GM12872 (cell line): ENCODE measurements around the gene AKR1C3.

Source experiments
- TF ChIP-seq, protein P1 (sequence below): IDR thresholded peaks from 3 replicates; pipeline ENCODE4 v1.5.1; 2011; ENCODE audit warnings: low read depth, mild to moderate bottlenecking, low read length, moderate library complexity; ENCODE audit not compliant: insufficient read depth

The AKR1C3 gene

GRCh38 chr10:5081091-5081490, 13.1 kb upstream of the AKR1C3 start:
- TF ChIP-seq, protein P1, sequence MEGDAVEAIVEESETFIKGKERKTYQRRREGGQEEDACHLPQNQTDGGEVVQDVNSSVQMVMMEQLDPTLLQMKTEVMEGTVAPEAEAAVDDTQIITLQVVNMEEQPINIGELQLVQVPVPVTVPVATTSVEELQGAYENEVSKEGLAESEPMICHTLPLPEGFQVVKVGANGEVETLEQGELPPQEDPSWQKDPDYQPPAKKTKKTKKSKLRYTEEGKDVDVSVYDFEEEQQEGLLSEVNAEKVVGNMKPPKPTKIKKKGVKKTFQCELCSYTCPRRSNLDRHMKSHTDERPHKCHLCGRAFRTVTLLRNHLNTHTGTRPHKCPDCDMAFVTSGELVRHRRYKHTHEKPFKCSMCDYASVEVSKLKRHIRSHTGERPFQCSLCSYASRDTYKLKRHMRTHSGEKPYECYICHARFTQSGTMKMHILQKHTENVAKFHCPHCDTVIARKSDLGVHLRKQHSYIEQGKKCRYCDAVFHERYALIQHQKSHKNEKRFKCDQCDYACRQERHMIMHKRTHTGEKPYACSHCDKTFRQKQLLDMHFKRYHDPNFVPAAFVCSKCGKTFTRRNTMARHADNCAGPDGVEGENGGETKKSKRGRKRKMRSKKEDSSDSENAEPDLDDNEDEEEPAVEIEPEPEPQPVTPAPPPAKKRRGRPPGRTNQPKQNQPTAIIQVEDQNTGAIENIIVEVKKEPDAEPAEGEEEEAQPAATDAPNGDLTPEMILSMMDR: no peak

GRCh38 chr10:5088703-5089261, 5.4 kb upstream of the AKR1C3 start:
- TF ChIP-seq, protein P1: no peak

DNA sequence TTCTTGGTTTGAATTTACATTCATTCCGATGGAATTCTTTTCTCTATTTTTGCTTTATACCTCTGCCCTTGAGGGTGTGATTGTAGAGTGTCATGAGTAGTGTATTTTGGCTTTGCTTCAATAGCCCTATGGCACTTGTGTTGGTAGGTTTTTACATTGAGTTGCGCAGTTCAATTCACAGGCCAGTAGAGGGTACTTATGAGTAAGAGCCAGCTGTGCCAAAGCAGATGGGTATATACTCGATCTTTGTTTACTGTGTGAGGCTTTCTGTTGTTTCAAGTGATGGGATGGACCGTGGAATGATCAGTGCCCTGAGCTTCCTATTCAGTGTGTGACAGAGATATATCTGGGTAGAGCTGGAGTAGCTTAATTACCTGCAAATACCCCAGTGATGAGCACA, 4.3 kb upstream of the AKR1C3 start:
- TF ChIP-seq, protein P1: peak; percentile 54

DNA sequence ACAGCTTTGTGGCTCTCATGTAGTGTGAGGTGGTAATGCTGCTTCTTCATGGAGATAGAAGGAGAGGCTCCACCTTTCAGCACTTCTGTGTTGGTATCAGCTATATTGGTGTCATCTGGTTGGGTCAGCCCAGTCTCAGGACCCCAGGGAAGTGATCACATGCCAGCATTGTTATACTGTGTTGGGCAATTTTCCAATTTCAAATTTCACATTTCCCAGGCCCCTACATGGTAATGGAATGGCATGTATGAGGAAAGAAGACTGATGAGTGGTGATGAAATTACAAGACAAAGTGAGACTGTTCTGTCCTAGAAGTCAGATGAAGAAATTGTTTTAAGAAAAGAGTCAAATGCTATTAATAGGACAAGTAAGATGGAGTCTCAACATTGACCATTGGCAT, 3.7 kb upstream of the AKR1C3 start:
- TF ChIP-seq, protein P1: no peak

DNA sequence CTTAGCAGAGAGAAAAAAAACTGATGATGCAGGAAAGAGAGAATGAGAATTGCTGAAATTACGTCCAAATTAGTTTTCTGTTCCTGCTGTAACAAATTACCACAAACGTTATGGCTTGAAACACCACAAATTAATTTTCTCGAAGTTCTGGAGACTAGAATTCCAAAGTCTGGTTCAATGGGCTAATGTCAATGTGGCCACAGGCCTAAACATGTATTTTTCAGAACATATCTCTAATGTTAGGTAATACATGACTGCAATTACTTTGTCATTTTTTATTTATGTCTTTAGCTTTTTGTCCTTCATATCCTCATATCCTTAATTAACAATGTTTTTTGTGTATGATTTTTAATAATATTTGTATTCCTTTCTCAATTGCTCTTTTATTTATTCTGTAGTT, 3.0 kb upstream of the AKR1C3 start:
- TF ChIP-seq, protein P1: no peak

- TF ChIP-seq, protein P1: no peak
These were observed 1.8 kb upstream of the AKR1C3 start for GRCh38 chr10:5092375-5092774.

GRCh38 chr10:5092848-5093790, 1.1 kb upstream of the AKR1C3 start:
- TF ChIP-seq, protein P1: no peak
